Cardiac fibroblast (primary cell): ENCODE data around the gene EPHA2.
"Not testable (repeated sequence)": the region's sequence is repeated elsewhere in the genome, so short reads cannot be mapped to it uniquely, and the experiment has no call there.

Source experiments
- DNase-seq, 2 donors: peaks; one replicate each; pipeline versions ENCODE4 v3.0.0 to v3.0.0-alpha.2; 2010; ENCODE audit warnings: low read depth in 2 of 2
- H3K4me3 ChIP-seq, 2 donors: replicated peaks in 1 of 2; 1 replicate in 1 of 2; 2 replicates in 1 of 2; pipeline ENCODE4 v1.5.1; 2011; ENCODE audit warnings: low read depth in 2 of 2, low read length in 2 of 2, mild to moderate bottlenecking in 2 of 2, moderate library complexity in 1 of 2
- TF ChIP-seq, protein P1 (sequence below): IDR thresholded peaks from one replicate; pipeline ENCODE4 v1.5.1; 2011; ENCODE audit warnings: low read depth, mild to moderate bottlenecking, low read length, inconsistent platforms

EPHA2 gene

DNA sequence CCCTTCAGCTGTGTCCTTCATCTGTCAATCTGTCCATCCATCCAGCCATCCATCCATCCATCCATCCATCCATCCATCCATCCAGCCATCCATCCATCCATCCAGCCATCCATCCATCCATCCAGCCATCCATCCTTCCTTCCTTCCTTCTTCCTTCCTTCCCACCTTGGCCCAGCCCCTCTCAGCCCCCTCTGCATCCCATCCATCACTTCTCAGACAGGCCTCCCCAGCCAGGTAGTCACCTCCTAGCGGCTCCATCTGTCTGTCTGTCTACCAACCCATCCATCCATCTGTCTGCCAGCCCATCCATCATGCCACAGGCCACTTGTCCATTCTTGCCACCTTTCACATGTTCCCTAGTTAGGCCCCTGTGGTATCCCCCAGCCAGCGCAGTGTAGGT is 10.2 kb upstream of the EPHA2 start:
- DNase-seq: no peak
- TF ChIP-seq, protein P1, sequence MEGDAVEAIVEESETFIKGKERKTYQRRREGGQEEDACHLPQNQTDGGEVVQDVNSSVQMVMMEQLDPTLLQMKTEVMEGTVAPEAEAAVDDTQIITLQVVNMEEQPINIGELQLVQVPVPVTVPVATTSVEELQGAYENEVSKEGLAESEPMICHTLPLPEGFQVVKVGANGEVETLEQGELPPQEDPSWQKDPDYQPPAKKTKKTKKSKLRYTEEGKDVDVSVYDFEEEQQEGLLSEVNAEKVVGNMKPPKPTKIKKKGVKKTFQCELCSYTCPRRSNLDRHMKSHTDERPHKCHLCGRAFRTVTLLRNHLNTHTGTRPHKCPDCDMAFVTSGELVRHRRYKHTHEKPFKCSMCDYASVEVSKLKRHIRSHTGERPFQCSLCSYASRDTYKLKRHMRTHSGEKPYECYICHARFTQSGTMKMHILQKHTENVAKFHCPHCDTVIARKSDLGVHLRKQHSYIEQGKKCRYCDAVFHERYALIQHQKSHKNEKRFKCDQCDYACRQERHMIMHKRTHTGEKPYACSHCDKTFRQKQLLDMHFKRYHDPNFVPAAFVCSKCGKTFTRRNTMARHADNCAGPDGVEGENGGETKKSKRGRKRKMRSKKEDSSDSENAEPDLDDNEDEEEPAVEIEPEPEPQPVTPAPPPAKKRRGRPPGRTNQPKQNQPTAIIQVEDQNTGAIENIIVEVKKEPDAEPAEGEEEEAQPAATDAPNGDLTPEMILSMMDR: no peak
- H3K4me3 ChIP-seq: no peak overlapping the region

DNA sequence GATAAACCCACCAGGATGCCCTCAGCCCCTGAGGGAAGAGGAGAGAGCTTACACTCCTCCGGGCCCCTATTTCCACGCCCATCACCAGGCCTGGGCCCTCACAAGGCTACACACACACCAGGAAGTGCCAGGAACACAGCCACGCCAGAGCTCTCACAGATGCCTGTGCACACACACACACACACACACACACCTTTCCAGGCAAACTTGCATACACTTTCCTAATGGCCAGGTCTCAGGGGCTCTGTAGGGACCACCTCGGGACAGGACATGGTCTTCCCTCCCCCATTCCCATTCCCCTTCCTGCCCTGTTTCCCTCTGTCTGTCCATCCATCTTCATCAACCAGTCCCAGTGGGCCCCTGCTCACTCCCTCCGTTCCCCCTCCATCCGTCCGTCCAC is 9.7 kb upstream of the EPHA2 start:
- no peak overlapping the region for H3K4me3 ChIP-seq
- TF ChIP-seq, protein P1: no peak
- DNase-seq: no peak

DNA sequence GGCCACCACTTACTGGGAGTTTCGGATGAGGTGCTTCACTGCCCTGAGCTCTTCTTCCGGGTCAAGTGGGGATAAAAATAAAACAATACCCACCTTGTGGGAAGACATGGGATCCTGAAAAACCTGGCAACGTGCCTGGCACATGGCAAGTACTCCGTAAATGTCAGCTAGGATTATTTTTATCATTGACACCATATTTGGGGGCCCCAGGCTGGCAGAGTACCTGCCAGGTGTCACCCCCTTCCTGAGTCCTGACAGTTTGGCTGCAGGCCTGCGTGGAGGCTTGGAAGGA is 9.2 kb upstream of the EPHA2 start:
- no peak overlapping the region for H3K4me3 ChIP-seq
- no peak for DNase-seq
- TF ChIP-seq, protein P1: no peak

DNA sequence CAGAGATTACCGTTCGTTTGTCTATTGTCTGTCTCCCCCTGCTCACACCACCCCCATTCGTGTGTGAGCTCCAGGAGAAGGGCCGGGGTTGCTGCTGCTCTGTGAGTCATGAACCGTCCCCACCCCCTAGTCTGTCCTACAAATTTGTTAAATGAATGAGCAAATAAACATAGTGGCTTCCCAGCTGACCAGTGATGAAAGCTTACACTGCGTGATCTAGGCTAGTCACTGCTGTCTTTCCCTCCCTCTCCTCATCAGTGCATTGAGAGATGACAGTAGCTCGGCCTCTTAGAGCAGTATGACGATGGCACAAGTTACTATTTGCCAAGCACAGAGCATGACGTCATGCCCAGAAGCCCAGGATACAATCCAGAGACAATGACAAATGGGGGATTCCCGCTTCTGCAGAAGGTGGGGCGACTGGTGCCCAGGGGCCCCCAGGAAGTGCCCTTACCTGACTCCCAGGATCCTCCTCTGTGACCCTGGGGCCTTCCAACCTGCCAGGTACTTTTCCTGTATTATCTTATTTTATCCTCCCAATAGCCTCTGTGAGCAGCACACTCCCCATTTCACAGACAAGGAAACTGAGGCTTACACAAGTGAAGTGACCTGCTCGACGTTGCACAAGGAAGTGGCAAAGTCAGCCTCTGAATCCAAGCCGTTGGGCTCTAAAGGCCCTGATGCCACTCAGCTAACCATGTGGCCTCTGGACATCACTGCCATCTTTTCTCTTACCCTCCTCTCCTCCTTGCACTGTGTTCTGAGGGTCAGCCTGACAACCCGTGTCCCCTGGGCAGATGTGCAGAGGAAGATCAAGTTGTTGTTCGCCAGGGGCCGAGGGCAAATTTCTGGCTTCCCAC is 8.6 kb upstream of the EPHA2 start:
- H3K4me3 ChIP-seq: no peak overlapping the region
- DNase-seq: peak; percentile 87 to 98
- TF ChIP-seq, protein P1: no peak

DNA sequence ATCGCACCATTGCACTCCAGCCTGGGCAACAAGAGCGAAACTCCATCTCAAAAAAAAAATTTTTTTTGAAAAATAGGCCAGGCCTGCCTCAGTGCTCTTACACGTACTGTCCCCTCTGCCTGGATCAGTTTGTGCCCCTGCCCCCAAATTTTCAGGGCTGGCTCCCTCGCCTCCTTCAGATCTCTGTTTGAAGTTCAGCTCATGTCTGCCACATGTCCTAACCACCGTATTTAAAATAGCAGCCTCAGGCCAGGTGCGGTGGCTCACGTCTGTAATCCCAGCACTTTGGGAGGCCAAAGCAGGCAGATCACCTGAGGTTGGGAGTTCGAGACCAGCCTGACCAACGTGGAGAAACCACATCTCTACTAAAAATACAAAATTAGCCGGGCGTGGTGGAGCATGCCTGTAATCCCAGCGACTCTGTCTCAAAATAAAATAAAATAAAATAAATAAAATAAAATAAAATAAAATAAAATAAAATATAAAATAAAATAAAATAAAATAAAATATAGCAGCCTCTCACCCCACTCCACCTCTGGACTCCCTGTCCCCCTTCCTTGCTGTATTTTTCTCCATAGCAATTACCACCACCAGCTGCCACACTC is 7.8 kb upstream of the EPHA2 start:
- H3K4me3 ChIP-seq, DNase-seq: not testable (repeated sequence)

DNA sequence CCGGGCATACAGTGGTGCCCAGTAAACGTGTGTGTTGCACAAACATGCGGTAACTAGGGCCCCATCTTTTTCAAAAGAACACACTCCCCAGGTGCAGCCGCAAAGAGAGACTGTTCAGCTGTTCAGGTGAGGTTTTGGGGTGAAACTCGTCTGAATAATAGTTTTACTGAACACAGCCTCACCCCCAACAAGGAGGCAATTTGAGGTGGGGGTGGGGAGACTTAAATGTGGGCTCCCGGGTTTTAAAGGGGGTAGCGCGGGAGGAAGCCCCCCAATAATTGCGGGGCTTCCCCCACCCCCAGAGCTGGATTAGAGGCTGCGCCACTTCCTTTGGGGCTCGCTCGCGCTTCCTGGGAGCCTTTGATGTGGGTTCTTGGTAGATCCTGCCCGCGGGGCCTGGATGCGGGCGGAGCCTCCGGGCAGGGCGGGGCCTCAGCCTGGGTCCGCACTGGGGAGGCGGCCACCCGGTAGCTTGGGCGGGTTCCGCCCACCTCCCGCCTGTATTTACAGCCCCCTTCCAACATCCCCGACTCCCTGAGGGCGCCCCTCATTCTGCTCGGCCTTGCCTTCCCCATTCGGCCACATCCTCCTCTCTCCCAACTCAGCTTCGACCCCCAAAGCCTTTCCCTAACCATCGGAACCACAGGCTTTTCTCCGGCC is 6.4 kb upstream of the EPHA2 start:
- no peak for DNase-seq
- H3K4me3 ChIP-seq: no peak overlapping the region
- TF ChIP-seq, protein P1: no peak

DNA sequence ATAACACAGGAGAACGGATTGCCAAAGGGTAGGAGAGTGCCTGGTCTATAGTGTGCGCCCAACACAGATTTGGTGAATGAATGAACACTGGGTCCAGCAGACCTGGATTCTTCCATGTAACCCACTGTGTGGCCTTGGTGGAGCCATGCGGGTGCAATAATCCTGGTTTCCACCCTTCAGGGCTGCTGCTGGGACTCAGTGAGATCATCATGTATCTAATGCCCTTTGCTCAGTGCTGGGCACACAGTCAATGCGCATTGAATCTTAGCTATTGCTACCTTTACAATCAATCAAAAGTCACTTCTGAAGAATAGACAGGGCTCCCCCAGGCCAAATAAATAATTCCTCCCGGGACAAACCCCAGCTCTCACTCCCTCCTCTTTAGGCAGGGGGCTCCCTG is 5.8 kb upstream of the EPHA2 start:
- no peak overlapping the region for H3K4me3 ChIP-seq
- DNase-seq: no peak
- TF ChIP-seq, protein P1: no peak
